ENCODE data around the gene GFRA1. TPM values are rescaled to one million over a fixed set of nuclear protein-coding genes. Genes with fewer than 3 reads are reported as not detected.

Gene GFRA1
- total and polyA plus RNA-seq, 2 donors (not counting 1 experiment from before 2014, with no cell fraction given) = not detected

DNA sequence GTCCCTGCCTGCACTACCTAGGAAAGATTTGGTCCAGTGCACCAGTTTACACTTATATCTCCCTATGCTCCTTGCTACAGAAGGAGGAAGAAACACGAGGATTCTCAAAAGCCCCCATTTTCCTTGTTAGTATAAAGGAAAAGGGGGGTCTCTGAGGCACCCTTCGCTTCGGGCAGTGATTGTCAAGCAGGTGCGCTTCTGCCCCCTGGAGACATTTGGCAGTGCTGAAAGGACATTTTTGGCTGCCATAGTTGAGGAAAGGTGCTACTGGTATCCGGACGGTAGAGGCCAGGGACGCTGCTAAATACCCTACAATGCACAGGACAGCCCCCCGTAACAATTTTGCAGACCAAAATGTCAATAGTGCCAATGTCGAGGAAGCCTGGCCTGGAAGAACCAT, 193.7 kb downstream of the GFRA1 start:
- Histone ChIP-seq H3K4me3 (ENCODE audit: control extremely low read depth in 1 of 5, extremely low read depth in 1 of 5, insufficient read depth in 1 of 5, low read depth in 2 of 5, low read length in 4 of 5) (no peak overlapping the region), H2AFZ (ENCODE audit: insufficient read depth, low read depth, low read length, poor library complexity, severe bottlenecking) (no peak overlapping the region), H3K27ac (ENCODE audit: low read length in 2 of 2) (no peak overlapping the region), H3K27me3 (replicated peaks in 1 of 4; ENCODE audit: control extremely low read depth in 1 of 4, control insufficient read depth in 3 of 4, insufficient read depth in 4 of 4, low read length in 3 of 4) (no peaks in the 10 kb centered on the region), H3K9ac (ENCODE audit: low read length) (no peak overlapping the region), H3K9me3 (ENCODE audit: control extremely low read depth in 1 of 3, control insufficient read depth in 2 of 3, insufficient read depth in 1 of 3, low read length in 2 of 3) (peaks cover 0 to 6% (median 0%) of the 10 kb centered on the region in 3 donors), H3K79me2 (ENCODE audit: control insufficient read depth, insufficient read depth, low read length) (no peaks in the 10 kb centered on the region), H4K20me1 (ENCODE audit: control insufficient read depth, insufficient read depth, low read length, poor library complexity, severe bottlenecking) (no peaks in the 10 kb centered on the region), H3K4me1 (ENCODE audit: control insufficient read depth in 2 of 2, insufficient read depth in 2 of 2, low read length in 2 of 2) (no peaks in the 10 kb centered on the region), H3K36me3 (replicated peaks in 1 of 2; ENCODE audit: control extremely low read depth in 1 of 2, control insufficient read depth in 1 of 2, extremely low read depth in 1 of 2, insufficient read depth in 2 of 2, low read length in 1 of 2) (no peaks in the 10 kb centered on the region), H3K4me2 (replicated peaks; ENCODE audit: low read depth, low read length, poor library complexity, severe bottlenecking) (no peak overlapping the region)
- DNase-seq (no peak), ATAC-seq (ENCODE audit: low read depth) (no peak)
- TF ChIP-seq CTCF (IDR thresholded peaks at IDR 0.05) = no peak
- no peak for TF ChIP-seq EZH2 (IDR thresholded peaks at IDR 0.05; ENCODE audit: borderline replicate concordance, insufficient read depth, low read depth, low read length, poor library complexity, severe bottlenecking)
- ChIA-PET CTCF (no interaction called here), POLR2A (no interaction called here)
- no peaks in the 10 kb centered on the region for H3K4me1 Mint-ChIP-seq
- 97% methylated on average over 7 of the region's 9 CpGs for WGBS (ENCODE audit: insufficient coverage)
- H3K9me3 Mint-ChIP-seq (ENCODE audit: insufficient read depth) = no peaks in the 10 kb centered on the region
- intact Hi-C loops (cut with micrococcal nuclease) = no loop called here
- H3K27me3 Mint-ChIP-seq = no peaks in the 10 kb centered on the region
- no peak overlapping the region for H3K27ac Mint-ChIP-seq
- no peak overlapping the region for H3K4me3 Mint-ChIP-seq

DNA sequence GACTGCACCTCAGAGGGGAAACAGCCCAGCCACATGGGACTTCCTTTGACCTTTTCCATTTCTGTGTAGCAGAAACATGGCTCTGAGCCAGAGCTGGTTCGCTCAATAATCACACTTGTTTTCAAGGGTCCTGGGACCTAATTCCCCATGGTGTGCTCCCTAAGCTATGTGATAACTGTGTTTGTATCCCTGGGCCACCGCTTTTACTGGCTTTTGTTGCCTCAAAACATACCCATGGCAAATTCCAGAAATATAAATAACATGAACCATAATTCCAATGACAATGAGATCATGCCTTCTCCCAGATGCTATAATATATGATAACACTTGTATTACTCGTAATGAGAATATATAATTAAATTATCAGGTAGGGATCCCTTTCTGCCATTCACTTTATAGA, 196.4 kb downstream of the GFRA1 start:
- Histone ChIP-seq H4K20me1 (ENCODE audit: control insufficient read depth, insufficient read depth, low read length, poor library complexity, severe bottlenecking) (no peaks in the 10 kb centered on the region), H3K4me1 (ENCODE audit: control insufficient read depth in 2 of 2, insufficient read depth in 2 of 2, low read length in 2 of 2) (no peaks in the 10 kb centered on the region), H3K27ac (ENCODE audit: low read length in 2 of 2) (no peak overlapping the region), H3K4me2 (replicated peaks; ENCODE audit: low read depth, low read length, poor library complexity, severe bottlenecking) (no peak overlapping the region), H3K4me3 (ENCODE audit: control extremely low read depth in 1 of 5, extremely low read depth in 1 of 5, insufficient read depth in 1 of 5, low read depth in 2 of 5, low read length in 4 of 5) (no peak overlapping the region), H3K27me3 (replicated peaks in 1 of 4; ENCODE audit: control extremely low read depth in 1 of 4, control insufficient read depth in 3 of 4, insufficient read depth in 4 of 4, low read length in 3 of 4) (no peaks in the 10 kb centered on the region), H3K9me3 (ENCODE audit: control extremely low read depth in 1 of 3, control insufficient read depth in 2 of 3, insufficient read depth in 1 of 3, low read length in 2 of 3) (peaks cover 0 to 3% (median 0%) of the 10 kb centered on the region in 3 donors), H3K9ac (ENCODE audit: low read length) (no peak overlapping the region), H3K79me2 (ENCODE audit: control insufficient read depth, insufficient read depth, low read length) (no peaks in the 10 kb centered on the region), H2AFZ (ENCODE audit: insufficient read depth, low read depth, low read length, poor library complexity, severe bottlenecking) (no peak overlapping the region), H3K36me3 (replicated peaks in 1 of 2; ENCODE audit: control extremely low read depth in 1 of 2, control insufficient read depth in 1 of 2, extremely low read depth in 1 of 2, insufficient read depth in 2 of 2, low read length in 1 of 2) (no peaks in the 10 kb centered on the region)
- no peak overlapping the region for H3K27ac Mint-ChIP-seq
- no peak overlapping the region for H3K4me3 Mint-ChIP-seq
- WGBS (ENCODE audit: insufficient coverage) = 43% methylated on average over 1 of the region's 3 CpGs
- ChIA-PET CTCF (interaction anchor here (0.6 kb wide), 1 partner anchor 576 kb away, joined by 5 read pairs; no protein-coding TSS in a partner anchor), POLR2A (no interaction called here)
- TF ChIP-seq CTCF (IDR thresholded peaks at IDR 0.05) (no peak), EZH2 (IDR thresholded peaks at IDR 0.05; ENCODE audit: borderline replicate concordance, insufficient read depth, low read depth, low read length, poor library complexity, severe bottlenecking) (no peak)
- ATAC-seq (ENCODE audit: low read depth) (no peak), DNase-seq (no peak)
- H3K27me3 Mint-ChIP-seq = no peaks in the 10 kb centered on the region
- H3K9me3 Mint-ChIP-seq (ENCODE audit: insufficient read depth) = no peaks in the 10 kb centered on the region
- no peaks in the 10 kb centered on the region for H3K4me1 Mint-ChIP-seq
- intact Hi-C loops (cut with micrococcal nuclease) = no loop called here

All from B cell (primary cell).